Brain microvascular endothelial cell (primary cell): ENCODE measurements around the gene CCDC134.

Experiments used
- DNase-seq: peaks from one replicate; pipeline ENCODE4 v3.0.0-alpha.2; 2020
- H3K27ac ChIP-seq: fragments of 250-450 bp; sonication (Bioruptor Pico); 2 replicates; pipeline ENCODE4 v1.5.1; 2020; ENCODE audit warnings: mild to moderate bottlenecking, moderate library complexity
- H3K27me3 ChIP-seq: fragments of 250-450 bp; sonication (Bioruptor Pico); replicated peaks from 2 replicates; pipeline ENCODE4 v1.5.1; 2020; ENCODE audit warnings: mild to moderate bottlenecking
- H3K36me3 ChIP-seq: fragments of 250-450 bp; sonication (Bioruptor Pico); replicated peaks from 2 replicates; pipeline ENCODE4 v1.5.1; 2020; ENCODE audit warnings: mild to moderate bottlenecking
- H3K4me3 ChIP-seq: 2 replicates; pipeline ENCODE4 v1.5.1; 2011; ENCODE audit warnings: low read depth, mild to moderate bottlenecking, control low read depth, low read length, moderate library complexity
- in situ Hi-C: cut with HindIII; loops from 2 replicates; pipeline ENCODE4 v1.10.0; 2017; ENCODE audit warnings: low sequenced_read_pairs, low pct_ligation_motif_present
- TF ChIP-seq, protein P1 (sequence below): IDR thresholded peaks from 2 replicates; pipeline ENCODE4 v1.5.1; 2011; ENCODE audit warnings: low read depth, mild to moderate bottlenecking, moderate library complexity, low read length, control low read depth, inconsistent platforms; ENCODE audit errors: missing control alignments

The CCDC134 gene

DNA sequence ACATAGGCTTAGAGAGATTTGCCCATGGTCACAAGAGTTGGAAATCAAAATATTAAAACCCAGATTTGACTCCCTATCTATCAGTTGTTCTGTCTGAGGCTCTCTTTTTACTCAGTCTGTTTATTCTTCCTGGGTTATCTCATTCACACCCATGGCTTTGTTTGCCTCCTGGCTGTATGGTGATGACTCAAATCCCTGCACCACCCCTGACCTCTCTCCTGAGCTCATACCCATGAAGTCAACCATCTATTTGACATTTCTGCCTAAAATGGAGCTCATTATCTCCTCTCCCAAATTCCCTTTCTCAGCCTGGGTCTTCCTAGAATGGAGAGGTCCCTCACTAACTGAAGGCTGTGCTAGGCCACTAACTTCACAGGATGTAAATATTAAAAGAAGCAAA lies 27.8 kb upstream of the CCDC134 start:
- Histone ChIP-seq H3K27me3 (no peaks in the 10 kb centered on the region), H3K36me3 (no peaks in the 10 kb centered on the region), H3K4me3 (no peak overlapping the region), H3K27ac (no peak overlapping the region)
- DNase-seq = no peak
- in situ Hi-C loops = no loop called here
- TF ChIP-seq, protein P1, sequence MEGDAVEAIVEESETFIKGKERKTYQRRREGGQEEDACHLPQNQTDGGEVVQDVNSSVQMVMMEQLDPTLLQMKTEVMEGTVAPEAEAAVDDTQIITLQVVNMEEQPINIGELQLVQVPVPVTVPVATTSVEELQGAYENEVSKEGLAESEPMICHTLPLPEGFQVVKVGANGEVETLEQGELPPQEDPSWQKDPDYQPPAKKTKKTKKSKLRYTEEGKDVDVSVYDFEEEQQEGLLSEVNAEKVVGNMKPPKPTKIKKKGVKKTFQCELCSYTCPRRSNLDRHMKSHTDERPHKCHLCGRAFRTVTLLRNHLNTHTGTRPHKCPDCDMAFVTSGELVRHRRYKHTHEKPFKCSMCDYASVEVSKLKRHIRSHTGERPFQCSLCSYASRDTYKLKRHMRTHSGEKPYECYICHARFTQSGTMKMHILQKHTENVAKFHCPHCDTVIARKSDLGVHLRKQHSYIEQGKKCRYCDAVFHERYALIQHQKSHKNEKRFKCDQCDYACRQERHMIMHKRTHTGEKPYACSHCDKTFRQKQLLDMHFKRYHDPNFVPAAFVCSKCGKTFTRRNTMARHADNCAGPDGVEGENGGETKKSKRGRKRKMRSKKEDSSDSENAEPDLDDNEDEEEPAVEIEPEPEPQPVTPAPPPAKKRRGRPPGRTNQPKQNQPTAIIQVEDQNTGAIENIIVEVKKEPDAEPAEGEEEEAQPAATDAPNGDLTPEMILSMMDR = no peak

DNA sequence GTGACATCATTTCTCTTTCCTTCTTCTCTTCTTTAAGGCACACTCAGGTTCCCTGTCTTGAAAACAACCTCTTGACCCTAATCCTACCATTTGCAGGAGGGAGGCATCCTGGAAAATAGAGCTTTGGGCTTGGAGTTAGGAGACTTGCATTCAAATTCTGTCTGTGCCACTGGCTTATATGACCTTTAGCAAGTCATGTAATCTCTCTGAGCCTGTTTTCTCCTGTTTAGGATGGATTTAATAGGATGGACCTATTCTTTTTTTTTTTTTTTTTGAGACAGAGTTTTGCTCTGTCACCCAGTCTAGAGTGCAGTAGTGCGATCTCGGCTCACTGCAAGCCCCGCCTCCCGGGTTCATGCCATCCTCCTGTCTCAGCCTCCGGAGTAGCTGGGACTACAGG lies 25.1 kb upstream of the CCDC134 start:
- TF ChIP-seq, protein P1 = no peak
- no peak for DNase-seq
- Histone ChIP-seq H3K27me3 (no peaks in the 10 kb centered on the region), H3K36me3 (no peaks in the 10 kb centered on the region), H3K27ac (no peak overlapping the region), H3K4me3 (no peak overlapping the region)
- in situ Hi-C loops = no loop called here

DNA sequence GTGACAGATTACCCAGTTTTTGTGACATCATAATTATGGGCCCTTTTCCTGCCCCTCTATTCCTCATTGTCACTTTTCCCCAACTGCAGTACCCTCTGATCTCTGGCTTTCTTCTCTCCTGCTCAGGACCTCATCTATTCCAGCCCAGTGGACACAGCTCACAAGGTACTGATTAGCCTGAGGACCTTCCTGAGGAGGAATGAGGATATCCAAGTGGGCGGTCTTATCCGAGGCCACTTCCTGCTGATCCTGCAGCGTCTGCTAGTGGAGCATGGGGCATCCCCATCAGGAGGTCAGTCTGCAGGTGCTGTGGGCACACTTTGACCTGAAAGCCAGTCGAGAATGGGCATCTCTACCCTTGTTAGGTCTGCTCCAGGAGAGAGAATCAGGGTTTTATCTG lies 24.5 kb upstream of the CCDC134 start:
- H3K27ac ChIP-seq = no peak overlapping the region
- DNase-seq = no peak
- in situ Hi-C loops = no loop called here
- TF ChIP-seq, protein P1 = no peak
- no peaks in the 10 kb centered on the region for H3K36me3 ChIP-seq
- H3K4me3 ChIP-seq = no peak overlapping the region
- no peaks in the 10 kb centered on the region for H3K27me3 ChIP-seq

DNA sequence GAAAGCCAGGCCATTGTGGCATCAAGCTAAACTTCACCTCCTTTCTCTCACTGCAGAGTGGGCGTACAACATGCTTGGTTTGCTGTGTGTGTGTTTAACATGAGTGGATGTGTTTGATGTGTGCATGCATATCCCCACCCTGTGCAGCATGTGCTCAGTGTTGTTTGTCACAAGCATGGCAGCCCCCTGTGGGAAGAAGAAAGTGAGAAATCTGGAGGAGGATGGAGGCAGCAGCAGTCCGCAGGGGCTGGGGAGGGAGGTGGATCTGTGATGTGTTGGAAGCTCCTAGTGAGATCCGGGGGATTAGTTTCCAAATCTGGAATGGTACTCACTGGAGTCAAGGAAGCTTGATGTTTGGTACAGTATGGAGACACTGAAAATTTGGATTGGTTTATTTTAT lies 24.1 kb upstream of the CCDC134 start:
- in situ Hi-C loops = no loop called here
- no peak for DNase-seq

DNA sequence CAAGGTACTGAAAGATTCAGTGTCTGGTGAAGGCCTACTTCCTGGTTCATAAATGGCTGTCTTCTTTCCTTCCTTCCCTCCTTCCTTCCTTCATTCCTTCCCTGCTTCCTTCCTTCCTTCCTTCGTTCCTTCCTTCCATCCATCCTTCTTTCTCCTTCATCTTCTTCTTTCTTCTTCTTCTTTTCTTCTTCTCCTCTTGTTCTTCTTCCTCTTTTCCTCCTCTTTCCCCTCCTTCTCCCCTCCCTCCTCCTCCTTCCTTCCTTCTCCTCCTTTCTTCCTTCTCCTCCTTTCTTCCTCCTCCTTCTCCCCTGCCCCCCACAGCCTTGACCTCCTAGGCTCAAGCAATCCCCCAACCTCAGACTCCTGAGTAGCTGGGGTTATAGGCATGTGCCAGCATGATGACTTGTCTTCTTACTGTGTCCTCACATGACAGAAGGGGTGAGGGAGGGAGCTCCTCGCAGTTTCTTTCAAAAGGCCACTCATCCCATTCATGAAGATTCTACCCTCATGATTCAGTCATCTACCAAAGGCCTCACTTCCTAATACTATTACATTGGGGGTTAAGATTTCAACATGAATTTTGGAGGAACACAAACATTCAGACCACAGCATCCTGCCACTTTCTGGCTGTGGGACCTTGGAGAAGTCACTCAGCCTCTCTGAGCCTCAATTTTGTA lies 22.6 kb upstream of the CCDC134 start:
- no peak for DNase-seq
- Histone ChIP-seq H3K4me3 (no peak overlapping the region), H3K27me3 (no peaks in the 10 kb centered on the region), H3K27ac (no peak overlapping the region), H3K36me3 (no peaks in the 10 kb centered on the region)
- in situ Hi-C loops = no loop called here
- TF ChIP-seq, protein P1 = no peak

More for the DNA sequence above, 24.1 kb upstream of the CCDC134 start:
- H3K27ac ChIP-seq = no peak overlapping the region
- H3K27me3 ChIP-seq = no peaks in the 10 kb centered on the region
- H3K4me3 ChIP-seq = no peak overlapping the region
- H3K36me3 ChIP-seq = no peaks in the 10 kb centered on the region
- TF ChIP-seq, protein P1 = no peak

DNA sequence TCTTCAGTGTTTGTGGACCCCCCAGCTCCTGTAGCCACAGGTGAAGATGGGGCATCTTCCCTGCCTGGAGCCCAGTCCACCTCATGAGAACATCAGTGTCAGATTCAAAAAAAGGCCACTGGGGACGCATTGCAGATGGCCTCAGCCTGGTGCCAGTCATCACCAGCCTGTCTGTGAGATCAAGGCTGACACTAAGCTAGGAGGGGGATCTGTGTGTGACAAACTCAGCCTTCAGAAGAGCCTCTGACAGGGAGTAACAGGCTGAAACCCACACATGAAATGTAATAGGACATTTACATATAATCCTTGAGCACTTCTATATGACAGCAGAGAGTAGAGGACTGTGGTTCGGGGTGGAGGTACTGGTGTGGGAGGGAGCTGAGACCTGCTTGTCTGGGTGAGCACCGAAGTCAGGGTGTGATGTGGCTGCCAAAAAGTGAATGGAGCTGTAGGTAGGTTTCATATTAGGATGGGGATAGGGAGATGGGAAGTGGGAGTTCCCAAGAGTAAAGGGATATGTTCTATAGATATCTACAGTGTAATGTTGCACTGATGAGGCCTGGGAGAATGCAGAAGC lies 20.5 kb upstream of the CCDC134 start:
- in situ Hi-C loops = no loop called here
- H3K36me3 ChIP-seq = no peaks in the 10 kb centered on the region
- no peak for DNase-seq
- no peak overlapping the region for H3K4me3 ChIP-seq
- TF ChIP-seq, protein P1 = no peak
- H3K27me3 ChIP-seq = no peaks in the 10 kb centered on the region
- H3K27ac ChIP-seq = no peak overlapping the region
